GM12878 (cell line): Measurements from ENCODE around the gene MKNK1. TPM values are rescaled to one million over a fixed set of nuclear protein-coding genes. Genes with fewer than 3 reads are reported as not detected.

Source experiments
- ATAC-seq: fragments of 200-7000 bp; cut with Tn5 transposase; 3 replicates; pipeline ENCODE4 v1.9.1; 2020; ENCODE audit warnings: mild to moderate bottlenecking, moderate library complexity
- BruUV-seq: library from RNA; stranded (reverse); fragments of 400-500 nt; replicated peaks from 2 replicates; lab custom pipeline; 2021; lab: Mats Ljungman, UMichigan
- CTCF ChIA-PET: fragments of 300-600 bp; sonication (Branson Sonifier 250); formaldehyde crosslinking; extraction: SDS; loops from one replicate; lab custom pipeline; 2021; ENCODE audit warnings: inconsistent platforms; lab: Yijun Ruan, JAX
- POLR2A ChIA-PET: fragments of 350-600 bp; formaldehyde crosslinking; extraction: SDS; loops from one replicate; lab custom pipeline; 2021; ENCODE audit warnings: inconsistent platforms; lab: Charles Lee
- RAD21 ChIA-PET: fragments of 300-600 bp; sonication (Branson Sonifier 250); formaldehyde crosslinking; loops from one replicate; lab custom pipeline; 2023; ENCODE audit warnings: antibody characterized with exemption; ENCODE audit not compliant: unreplicated experiment; lab: Charles Lee
- SMC1A ChIA-PET: fragments of 300-600 bp; sonication (Branson Sonifier 250); formaldehyde crosslinking; loops from one replicate; lab custom pipeline; 2023; ENCODE audit not compliant: unreplicated experiment, uncharacterized antibody; lab: Charles Lee
- DNase-seq: peaks from one replicate; pipeline ENCODE4 v3.0.0-alpha.2; 2011; ENCODE audit warnings: low read depth, low spot score
- FAIRE-seq: peaks from 3 replicates; lab custom pipeline; 2011; peaks lifted over from hg19 to GRCh38; lab: Jason Lieb, UNC
- H2AFZ ChIP-seq: 2 replicates; pipeline ENCODE4 v1.6.0; 2011; ENCODE audit warnings: low read depth, low read length, control low read depth; ENCODE audit not compliant: control insufficient read depth
- H3K27ac ChIP-seq: 2 replicates; pipeline ENCODE4 v1.5.1; 2011; ENCODE audit warnings: control low read depth; ENCODE audit not compliant: control insufficient read depth, insufficient read depth
- H3K27me3 ChIP-seq, 2 experiments: replicated peaks in 1 of 2; 2 replicates each; pipeline versions ENCODE4 v1.6.0 to v1.6.1; 2011; ENCODE audit warnings: low read length in 1 of 2; ENCODE audit not compliant: control insufficient read depth in 2 of 2, insufficient read depth in 2 of 2
- H3K36me3 ChIP-seq, 2 experiments: 2 replicates each; pipeline ENCODE4 v1.5.1; 2011; ENCODE audit warnings: low read length in 1 of 2; ENCODE audit not compliant: control insufficient read depth in 2 of 2, insufficient read depth in 2 of 2
- H3K4me1 ChIP-seq: 2 replicates; pipeline ENCODE4 v1.6.1; 2011; ENCODE audit warnings: mild to moderate bottlenecking, low read length, moderate library complexity, mixed read lengths; ENCODE audit not compliant: control insufficient read depth, insufficient read depth
- H3K4me2 ChIP-seq: 2 replicates; pipeline ENCODE4 v1.6.0; 2011; ENCODE audit warnings: control low read depth; ENCODE audit not compliant: control insufficient read depth, insufficient read depth
- H3K4me3 ChIP-seq: fragments of 200-600 bp; sonication (generic); 2 replicates; pipeline ENCODE4 v1.5.1; 2016
- H3K79me2 ChIP-seq: 2 replicates; pipeline ENCODE4 v1.6.0; 2011; ENCODE audit warnings: low read length; ENCODE audit not compliant: control insufficient read depth, insufficient read depth
- H3K9ac ChIP-seq: 2 replicates; pipeline ENCODE4 v1.8.0; 2011; ENCODE audit warnings: low read length, control low read depth, mixed read lengths; ENCODE audit not compliant: control insufficient read depth, insufficient read depth
- H3K9me3 ChIP-seq: replicated peaks from 3 replicates; pipeline ENCODE4 v1.5.1; 2011; ENCODE audit warnings: mild to moderate bottlenecking, low read length; ENCODE audit not compliant: control insufficient read depth, insufficient read depth
- H4K20me1 ChIP-seq: 2 replicates; pipeline ENCODE4 v1.6.0; 2011; ENCODE audit not compliant: control insufficient read depth, insufficient read depth
- BMI1 ChIP-seq: fragments of 450-650 bp; IDR thresholded peaks from 2 replicates; pipeline ENCODE4 v1.6.1; 2016; ENCODE audit warnings: mild to moderate bottlenecking, moderate library complexity, borderline replicate concordance
- DPF2 ChIP-seq: fragments of 450-650 bp; IDR thresholded peaks from 2 replicates; pipeline ENCODE4 v1.6.1; 2017; ENCODE audit warnings: mild to moderate bottlenecking
- ETV6 ChIP-seq, 2 experiments: fragments of 450-650 bp in 1 of 2; IDR thresholded peaks in 1 of 2; conservative IDR thresholded peaks in 1 of 2; 2 replicates each; pipeline ENCODE4 v1.6.1; 2014; ENCODE audit warnings: antibody characterized with exemption in 1 of 2, borderline replicate concordance in 1 of 2, low read depth in 1 of 2, mild to moderate bottlenecking in 1 of 2, moderate library complexity in 1 of 2
- FOXK2 ChIP-seq: fragments of 450-650 bp; IDR thresholded peaks from 2 replicates; pipeline ENCODE4 v1.6.1; 2017; ENCODE audit warnings: mild to moderate bottlenecking, moderate library complexity
- IKZF1 ChIP-seq: fragments of 450-650 bp; conservative IDR thresholded peaks from 2 replicates; pipeline ENCODE4 v1.6.1; 2017; ENCODE audit warnings: antibody characterized with exemption, mild to moderate bottlenecking
- KDM1A ChIP-seq: fragments of 200-600 bp; sonication (generic); IDR thresholded peaks from 2 replicates; pipeline ENCODE4 v1.6.1; 2016; ENCODE audit warnings: borderline replicate concordance
- KLF5 ChIP-seq: fragments of 450-650 bp; IDR thresholded peaks from 2 replicates; pipeline ENCODE4 v1.6.1; 2014; ENCODE audit warnings: mild to moderate bottlenecking; ENCODE audit not compliant: partially characterized antibody
- MYB ChIP-seq: fragments of 150-350 bp; IDR thresholded peaks from 2 replicates; pipeline ENCODE4 v1.6.1; 2014; ENCODE audit warnings: mild to moderate bottlenecking, low read depth, low read length, borderline replicate concordance
- MYC ChIP-seq: IDR thresholded peaks from 2 replicates; pipeline ENCODE4 v1.6.1; 2011; ENCODE audit warnings: mild to moderate bottlenecking, low read length, moderate library complexity, inconsistent platforms; ENCODE audit not compliant: insufficient read depth, insufficient replicate concordance, insufficient read length, severe bottlenecking
- NFXL1 ChIP-seq: fragments of 450-650 bp; IDR thresholded peaks from 2 replicates; pipeline ENCODE4 v1.6.1; 2017; ENCODE audit warnings: antibody characterized with exemption, mild to moderate bottlenecking, borderline replicate concordance
- PAX5 ChIP-seq: IDR thresholded peaks from 2 replicates; pipeline ENCODE4 v1.6.1; 2011; ENCODE audit warnings: low read depth, low read length, borderline replicate concordance
- POLR2A ChIP-seq: IDR thresholded peaks from 2 replicates; pipeline ENCODE4 v1.6.1; 2011; ENCODE audit warnings: low read depth, mild to moderate bottlenecking, low read length
- SIX5 ChIP-seq: IDR thresholded peaks from 2 replicates; pipeline ENCODE4 v1.6.1; 2011; ENCODE audit warnings: mild to moderate bottlenecking, low read depth, low read length, moderate library complexity; ENCODE audit not compliant: severe bottlenecking
- SMAD1 ChIP-seq: fragments of 450-650 bp; IDR thresholded peaks from 2 replicates; pipeline ENCODE4 v1.6.1; 2018; ENCODE audit warnings: mild to moderate bottlenecking, low read depth; ENCODE audit not compliant: partially characterized antibody
- SMARCA5 ChIP-seq: fragments of 450-650 bp; IDR thresholded peaks from 2 replicates; pipeline ENCODE4 v1.6.1; 2017; ENCODE audit warnings: mild to moderate bottlenecking
- SPI1 ChIP-seq: IDR thresholded peaks from 2 replicates; pipeline ENCODE4 v1.6.1; 2011; ENCODE audit warnings: low read depth, mild to moderate bottlenecking, low read length, moderate library complexity, borderline replicate concordance; ENCODE audit not compliant: insufficient read depth
- ZNF217 ChIP-seq: fragments of 450-650 bp; IDR thresholded peaks from 2 replicates; pipeline ENCODE4 v1.6.1; 2017; ENCODE audit warnings: antibody characterized with exemption, mild to moderate bottlenecking
- ZNF622 ChIP-seq: fragments of 450-650 bp; IDR thresholded peaks from 2 replicates; pipeline ENCODE4 v1.6.1; 2017; ENCODE audit warnings: mild to moderate bottlenecking, inconsistent platforms
- WGBS: methylation state at CpG from one replicate; pipeline ENCODE4 v1.1.6; 2016; ENCODE audit warnings: low lambda C conversion rate; ENCODE audit not compliant: insufficient replicate concordance, insufficient coverage; ENCODE audit errors: missing lambda C conversion rate; 5-methylcytosine and 5-hydroxymethylcytosine counted together
- in situ Hi-C: fragments of 300-500 bp; cut with MboI; formaldehyde crosslinking; loops from 9 replicates; pipeline ENCODE4 v1.14.3; 2018; ENCODE audit warnings: mixed read lengths
- intact Hi-C: fragments of 100-400 bp; cut with micrococcal nuclease; formaldehyde crosslinking; loops from one replicate; pipeline ENCODE4 v1.14.2; 2022; ENCODE audit not compliant: unreplicated experiment
- polyA plus RNA-seq, 11 experiments: library from polyadenylated mRNA; depleted of rRNA in 4 of 11; unstranded in 6 of 11; stranded (reverse) in 5 of 11; fragments of >200 nt; fragmentation: Nextera tagmentation in 4 of 11; fragmentation: Illumina TruSeq in 1 of 11; extraction: Ambion mirVana in 4 of 11; extraction: Trizol in 1 of 11; gene quantifications; 1 replicate in 1 of 11; 2 replicates in 10 of 11; pipeline versions ENCODE4 v1.2.1 to v1.2.3, GENCODE V29; 2011 to 2016; ENCODE audit warnings: inconsistent platforms in 2 of 11, missing spikeins in 2 of 11, low read depth in 1 of 11
- total RNA-seq, 4 experiments: library from RNA; depleted of rRNA in 3 of 4; stranded (reverse); fragments of >200 nt in 3 of 4; fragmentation: Illumina TruSeq in 1 of 4; extraction: Trizol in 1 of 4; gene quantifications; 2 replicates each; pipeline versions ENCODE4 v1.2.1 to v1.2.3, GENCODE V29; 2013 to 2021

The MKNK1 gene
- total and polyA plus RNA-seq, 10 of the 15 experiments (the other 5 are each of a cell fraction or from before 2014, with no cell fraction given), result 13.7 to 29.9 (median 26.5) TPM

DNA sequence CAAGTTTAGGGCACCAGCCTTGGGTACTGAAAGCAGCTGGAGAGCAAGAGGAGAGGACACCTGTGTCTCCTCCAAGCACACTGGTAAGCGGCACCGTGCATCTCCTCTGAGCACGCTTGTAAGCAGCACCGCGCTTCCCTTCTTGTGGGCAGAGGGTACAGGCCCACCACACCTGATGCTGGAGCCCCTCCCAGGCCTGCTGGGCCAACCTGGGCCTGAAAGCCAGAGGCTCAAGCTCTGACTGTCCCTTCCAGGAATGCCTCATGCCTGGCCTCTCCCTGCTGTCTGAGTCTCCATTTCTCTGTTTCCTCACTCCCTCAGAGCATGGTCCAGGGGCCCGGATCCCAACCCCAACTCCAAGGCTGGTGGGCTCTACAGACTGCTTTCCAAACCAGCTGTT is 88.5 kb downstream of the MKNK1 start:
- ATAC-seq (no peak), FAIRE-seq (no peak), DNase-seq (no peak)
- H3K27me3 ChIP-seq, result no peaks in the 10 kb centered on the region; a peak in 1 of 4 replicates
- H3K27ac ChIP-seq, result no peak overlapping the region
- H3K36me3 ChIP-seq, result no peaks in the 10 kb centered on the region
- H4K20me1 ChIP-seq, result no peaks in the 10 kb centered on the region
- no TSS peak for BruUV-seq
- WGBS, result 54% methylated on average over 6 of the region's 6 CpGs
- intact Hi-C loops (no loop called here), in situ Hi-C loops (no loop called here)
- no peaks in the 10 kb centered on the region for H3K4me1 ChIP-seq
- no peak overlapping the region for H3K4me3 ChIP-seq
- ChIA-PET POLR2A (no interaction called here), RAD21 (interaction anchor here (0.6 kb wide), 1 partner anchor 27 kb away, joined by 5 read pairs; no protein-coding TSS in a partner anchor), CTCF (no interaction called here), SMC1A (interaction anchor here (1.0 kb wide), 1 partner anchor 12 kb away, joined by 3 read pairs; no protein-coding TSS in a partner anchor)
- no peaks in the 10 kb centered on the region for H3K9me3 ChIP-seq
- no peak overlapping the region for H3K9ac ChIP-seq
- H2AFZ ChIP-seq, result no peak overlapping the region
- no peak overlapping the region for H3K4me2 ChIP-seq
- no peaks in the 10 kb centered on the region for H3K79me2 ChIP-seq
- no peak for TF ChIP-seq KDM1A
- TF ChIP-seq KLF5, result no peak
- TF ChIP-seq MYB, result no peak
- TF ChIP-seq PAX5, result no peak
- TF ChIP-seq SPI1, result no peak
- no peak for TF ChIP-seq SMARCA5
- no peak for TF ChIP-seq FOXK2

DNA sequence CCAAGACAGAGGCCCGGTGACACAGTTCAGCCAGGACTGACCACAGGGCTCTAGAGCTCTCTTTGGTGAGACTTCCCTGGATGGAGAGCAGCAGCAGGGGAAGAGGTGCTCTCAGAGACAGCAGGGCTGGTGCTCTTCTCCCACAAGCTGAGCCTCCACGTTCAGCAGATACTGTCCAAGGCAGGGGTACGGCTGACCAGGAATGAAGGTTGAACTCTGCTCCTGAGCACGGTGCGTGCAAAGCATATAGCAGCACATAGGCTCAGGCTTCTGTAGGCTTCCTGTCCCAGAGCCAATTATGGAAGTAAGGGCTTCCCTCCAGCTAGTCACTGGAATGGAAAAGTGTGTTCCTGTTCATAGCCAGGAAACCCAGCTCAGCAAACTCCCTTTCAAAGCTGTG is 90.5 kb downstream of the MKNK1 start:
- no TSS peak for BruUV-seq
- Histone ChIP-seq H3K4me3 (no peak overlapping the region), H2AFZ (no peak overlapping the region), H3K9ac (no peak overlapping the region), H3K79me2 (no peaks in the 10 kb centered on the region), H3K36me3 (no peaks in the 10 kb centered on the region), H3K9me3 (no peaks in the 10 kb centered on the region), H3K4me2 (no peak overlapping the region), H3K27me3 (no peaks in the 10 kb centered on the region; a peak in 1 of 4 replicates), H3K27ac (no peak overlapping the region), H3K4me1 (no peaks in the 10 kb centered on the region), H4K20me1 (no peaks in the 10 kb centered on the region)
- ChIA-PET POLR2A (no interaction called here), CTCF (interaction anchor here (1.2 to 1.7 kb wide), 2 partner anchors 15 to 67 kb away, joined by 3 to 6 read pairs; no protein-coding TSS in a partner anchor), RAD21 (no interaction called here), SMC1A (no interaction called here)
- FAIRE-seq, result no peak
- no peak for DNase-seq
- 45% methylated on average over 5 of the region's 5 CpGs for WGBS
- in situ Hi-C loops (no loop called here), intact Hi-C loops (no loop called here)
- ATAC-seq, result no peak
- TF ChIP-seq ZNF622 (no peak), MYC (no peak), SPI1 (no peak), DPF2 (no peak), ETV6 (conservative IDR thresholded peaks at IDR 0.05 in 1 of 2, IDR thresholded peaks at IDR 0.05 in 1 of 2; ENCODE audit: borderline replicate concordance in 1 of 2, low read depth in 1 of 2) (no peak), POLR2A (no peak), IKZF1 (no peak), SIX5 (no peak), NFXL1 (no peak), BMI1 (no peak), SMARCA5 (no peak), ZNF217 (no peak), SMAD1 (no peak)
